ENCODE measurements around the gene EDRF1. TPM values are rescaled to one million over a fixed set of nuclear protein-coding genes. Genes with fewer than 3 reads are reported as not detected.

EDRF1 gene
- total RNA-seq, 4 donors from 2014 or later = 9.9 to 17.4 (median 13.3) TPM

GRCh38 chr10:125768219-125768855 is 48.8 kb downstream of the EDRF1 start:
- Histone ChIP-seq H3K27ac (replicated peaks in 1 of 4) (peak overlapping the region; percentile 60 to 75 (median 67)), H3K9me3 (no peaks in the 10 kb centered on the region), H3K4me3 (no peak overlapping the region), H3K27me3 (no peaks in the 10 kb centered on the region), H3K4me1 (peaks cover 4 to 27% (median 20%) of the 10 kb centered on the region in 4 donors), H3K36me3 (peaks cover 14 to 33% (median 23%) of the 10 kb centered on the region in 4 donors)
- 27% methylated on average over 4 of the region's 4 CpGs for WGBS
- intact Hi-C loops (cut with DNase I) = no loop called here
- peak in 1 of 2 donors; percentile 57 for TF ChIP-seq POLR2AphosphoS5 (IDR thresholded peaks at IDR 0.05)
- TF ChIP-seq CTCF (IDR thresholded peaks at IDR 0.05) = no peak
- TF ChIP-seq EP300 (IDR thresholded peaks at IDR 0.05) = no peak
- TF ChIP-seq POLR2A (IDR thresholded peaks at IDR 0.05; ENCODE audit: low read depth) = no peak
- no peak for DNase-seq (ENCODE audit: extremely low spot score)

GRCh38 chr10:125769175-125769574 is 49.7 kb downstream of the EDRF1 start:
- intact Hi-C loops (cut with DNase I) = no loop called here
- no peak for DNase-seq (ENCODE audit: extremely low spot score)
- H3K4me1 ChIP-seq = peaks cover 4 to 27% (median 20%) of the 10 kb centered on the region in 4 donors
- H3K4me3 ChIP-seq = no peak overlapping the region
- peak overlapping the region; percentile 60 to 75 (median 67) for H3K27ac ChIP-seq (replicated peaks in 1 of 4)
- H3K27me3 ChIP-seq = peaks cover 0 to 7% (median 0%) of the 10 kb centered on the region in 4 donors
- TF ChIP-seq POLR2A (IDR thresholded peaks at IDR 0.05; ENCODE audit: low read depth) (no peak), POLR2AphosphoS5 (IDR thresholded peaks at IDR 0.05) (no peak), CTCF (IDR thresholded peaks at IDR 0.05) (no peak), EP300 (IDR thresholded peaks at IDR 0.05) (no peak)
- WGBS = 82% methylated on average over 12 of the region's 12 CpGs
- peaks cover 7 to 25% (median 15%) of the 10 kb centered on the region in 4 donors for H3K36me3 ChIP-seq
- H3K9me3 ChIP-seq = no peaks in the 10 kb centered on the region

- DNase-seq (ENCODE audit: extremely low spot score) = peak; percentile 55
- no peak overlapping the region for H3K4me3 ChIP-seq
- no peak overlapping the region for H3K27ac ChIP-seq (replicated peaks in 1 of 4)
- H3K27me3 ChIP-seq = peaks cover 0 to 7% (median 0%) of the 10 kb centered on the region in 4 donors
- WGBS = 91% methylated on average over 5 of the region's 5 CpGs
- H3K4me1 ChIP-seq = peaks cover 4 to 27% (median 20%) of the 10 kb centered on the region in 4 donors
- intact Hi-C loops (cut with DNase I) = no loop called here
- TF ChIP-seq CTCF (IDR thresholded peaks at IDR 0.05) = no peak
- no peak for TF ChIP-seq EP300 (IDR thresholded peaks at IDR 0.05)
- no peak for TF ChIP-seq POLR2AphosphoS5 (IDR thresholded peaks at IDR 0.05)
- TF ChIP-seq POLR2A (IDR thresholded peaks at IDR 0.05; ENCODE audit: low read depth) = no peak
- peaks cover 0 to 8% (median 2%) of the 10 kb centered on the region in 4 donors for H3K36me3 ChIP-seq
- no peaks in the 10 kb centered on the region for H3K9me3 ChIP-seq
These were observed 51.3 kb downstream of the EDRF1 start for GRCh38 chr10:125770844-125771243.

GRCh38 chr10:125772112-125772863 is 52.8 kb downstream of the EDRF1 start:
- peaks cover 4 to 23% (median 20%) of the 10 kb centered on the region in 4 donors for H3K4me1 ChIP-seq
- intact Hi-C loops (cut with DNase I) = no loop called here

GRCh38 chr10:125772864-125773180 is 53.3 kb downstream of the EDRF1 start:
- no peak overlapping the region for H3K4me3 ChIP-seq
- peaks cover 4 to 18% (median 17%) of the 10 kb centered on the region in 4 donors for H3K4me1 ChIP-seq
- peaks cover 0 to 5% (median 0%) of the 10 kb centered on the region in 4 donors for H3K36me3 ChIP-seq
- H3K27me3 ChIP-seq = peaks cover 0 to 7% (median 0%) of the 10 kb centered on the region in 4 donors
- 88% methylated on average over 5 of the region's 11 CpGs for WGBS
- H3K27ac ChIP-seq (replicated peaks in 1 of 4) = no peak overlapping the region
- no peak for TF ChIP-seq EP300 (IDR thresholded peaks at IDR 0.05)
- TF ChIP-seq POLR2A (IDR thresholded peaks at IDR 0.05; ENCODE audit: low read depth) = no peak
- no peak for TF ChIP-seq POLR2AphosphoS5 (IDR thresholded peaks at IDR 0.05)
- no peak for TF ChIP-seq CTCF (IDR thresholded peaks at IDR 0.05)
- DNase-seq (ENCODE audit: extremely low spot score) = no peak
- H3K9me3 ChIP-seq = no peaks in the 10 kb centered on the region
- intact Hi-C loops (cut with DNase I) = no loop called here

More at GRCh38 chr10:125772112-125772863, 52.8 kb downstream of the EDRF1 start:
- DNase-seq (ENCODE audit: extremely low spot score) = no peak
- WGBS = 96% methylated on average over 22 of the region's 28 CpGs
- Histone ChIP-seq H3K27me3 (peaks cover 0 to 7% (median 0%) of the 10 kb centered on the region in 4 donors), H3K36me3 (peaks cover 0 to 5% (median 0%) of the 10 kb centered on the region in 4 donors), H3K4me3 (no peak overlapping the region), H3K27ac (replicated peaks in 1 of 4) (no peak overlapping the region), H3K9me3 (no peaks in the 10 kb centered on the region)
- no peak for TF ChIP-seq POLR2A (IDR thresholded peaks at IDR 0.05; ENCODE audit: low read depth)
- no peak for TF ChIP-seq POLR2AphosphoS5 (IDR thresholded peaks at IDR 0.05)

All from esophagus muscularis mucosa (tissue), 4 donors.